GM13976 (cell line): ENCODE measurements around the gene OPRL1.
"Not testable (repeated sequence)": the region's sequence is repeated elsewhere in the genome, so short reads cannot be mapped to it uniquely, and the experiment has no call there.

Source experiments
- DNase-seq: peaks from one replicate; pipeline ENCODE4 v3.0.0; 2012; ENCODE audit warnings: low spot score
- in situ Hi-C: fragments of 300-500 bp; cut with MboI; formaldehyde crosslinking; loops from one replicate; pipeline ENCODE4 v1.12.0; 2022; ENCODE audit warnings: low sequenced_read_pairs, mixed read lengths, inconsistent platforms; ENCODE audit not compliant: unreplicated experiment
- TF ChIP-seq, protein P1 (sequence below): IDR thresholded peaks from 2 replicates; pipeline ENCODE4 v1.5.1; 2012; ENCODE audit warnings: borderline replicate concordance, mild to moderate bottlenecking; ENCODE audit not compliant: insufficient read depth; ENCODE audit errors: extremely low read depth, missing control alignments, control extremely low read depth

OPRL1 gene

DNA sequence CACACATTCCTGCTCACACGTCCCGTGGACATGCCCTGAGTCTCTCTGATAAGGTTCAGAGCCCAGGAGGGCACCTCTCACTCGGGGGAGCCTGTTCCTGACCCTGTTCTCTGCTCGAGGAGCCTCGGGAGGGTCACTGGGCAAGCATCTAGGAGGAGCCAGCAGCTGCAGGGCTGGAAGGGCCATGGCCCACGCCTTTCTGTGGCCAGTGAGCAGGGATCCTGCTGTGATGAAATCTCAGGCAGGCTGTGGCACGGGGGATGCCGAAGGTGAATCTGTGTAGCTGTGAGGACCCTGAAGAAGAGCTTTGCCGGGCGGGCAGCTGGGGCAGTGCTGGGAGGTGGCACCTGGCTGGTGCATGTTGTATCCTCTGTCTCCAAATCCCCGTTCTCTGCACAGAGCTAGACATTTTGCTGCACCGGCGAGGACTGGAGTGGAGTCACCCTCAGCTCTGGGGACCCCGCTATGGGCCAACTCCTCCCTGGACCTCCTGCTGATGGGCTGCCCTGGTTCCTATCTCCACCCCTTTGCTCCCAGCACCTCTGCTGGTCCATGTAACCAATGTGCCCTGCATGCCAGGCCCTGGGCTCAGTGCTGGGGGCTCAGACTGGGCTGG, 34.6 kb downstream of the OPRL1 start:
- TF ChIP-seq, protein P1, sequence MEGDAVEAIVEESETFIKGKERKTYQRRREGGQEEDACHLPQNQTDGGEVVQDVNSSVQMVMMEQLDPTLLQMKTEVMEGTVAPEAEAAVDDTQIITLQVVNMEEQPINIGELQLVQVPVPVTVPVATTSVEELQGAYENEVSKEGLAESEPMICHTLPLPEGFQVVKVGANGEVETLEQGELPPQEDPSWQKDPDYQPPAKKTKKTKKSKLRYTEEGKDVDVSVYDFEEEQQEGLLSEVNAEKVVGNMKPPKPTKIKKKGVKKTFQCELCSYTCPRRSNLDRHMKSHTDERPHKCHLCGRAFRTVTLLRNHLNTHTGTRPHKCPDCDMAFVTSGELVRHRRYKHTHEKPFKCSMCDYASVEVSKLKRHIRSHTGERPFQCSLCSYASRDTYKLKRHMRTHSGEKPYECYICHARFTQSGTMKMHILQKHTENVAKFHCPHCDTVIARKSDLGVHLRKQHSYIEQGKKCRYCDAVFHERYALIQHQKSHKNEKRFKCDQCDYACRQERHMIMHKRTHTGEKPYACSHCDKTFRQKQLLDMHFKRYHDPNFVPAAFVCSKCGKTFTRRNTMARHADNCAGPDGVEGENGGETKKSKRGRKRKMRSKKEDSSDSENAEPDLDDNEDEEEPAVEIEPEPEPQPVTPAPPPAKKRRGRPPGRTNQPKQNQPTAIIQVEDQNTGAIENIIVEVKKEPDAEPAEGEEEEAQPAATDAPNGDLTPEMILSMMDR: no peak
- DNase-seq: no peak
- in situ Hi-C loops: no loop called here

DNA sequence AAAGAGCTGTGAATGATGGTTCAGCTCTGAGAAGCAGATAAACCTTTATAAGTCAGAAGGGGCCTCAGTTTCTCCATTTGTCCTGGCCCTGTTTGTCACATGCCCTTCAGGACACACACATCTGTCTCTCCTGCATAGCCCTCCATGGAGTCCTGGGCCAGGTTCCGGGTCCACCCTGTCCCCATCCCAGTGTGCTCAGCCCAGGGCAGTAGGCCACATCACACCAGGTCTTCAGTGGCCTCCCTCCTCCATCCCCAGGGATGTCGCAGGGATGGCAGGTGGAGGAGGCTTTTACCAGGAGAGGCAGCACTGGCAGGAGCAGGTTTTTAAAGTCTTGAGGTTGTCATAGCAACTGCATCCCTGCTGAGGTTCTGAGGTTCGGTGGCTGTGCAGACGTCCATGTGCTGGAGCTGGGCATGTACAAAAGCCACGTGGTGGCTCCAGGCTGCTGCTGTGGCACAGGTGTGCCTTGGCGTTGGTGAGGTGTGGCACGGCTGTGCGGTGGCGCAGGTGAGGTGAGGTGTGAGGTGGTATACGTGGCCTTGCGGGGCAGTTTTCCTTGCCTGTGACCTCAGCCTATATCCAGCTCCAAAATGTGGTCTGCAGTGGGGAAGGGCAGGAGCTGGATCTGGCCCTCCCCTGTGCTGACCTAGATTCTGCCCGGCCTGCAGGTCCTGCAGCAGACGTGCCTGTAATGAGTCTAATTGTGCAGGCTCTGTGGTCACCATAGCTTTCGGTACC, 35.5 kb downstream of the OPRL1 start:
- TF ChIP-seq, protein P1: no peak
- DNase-seq: no peak
- in situ Hi-C loops: no loop called here

DNA sequence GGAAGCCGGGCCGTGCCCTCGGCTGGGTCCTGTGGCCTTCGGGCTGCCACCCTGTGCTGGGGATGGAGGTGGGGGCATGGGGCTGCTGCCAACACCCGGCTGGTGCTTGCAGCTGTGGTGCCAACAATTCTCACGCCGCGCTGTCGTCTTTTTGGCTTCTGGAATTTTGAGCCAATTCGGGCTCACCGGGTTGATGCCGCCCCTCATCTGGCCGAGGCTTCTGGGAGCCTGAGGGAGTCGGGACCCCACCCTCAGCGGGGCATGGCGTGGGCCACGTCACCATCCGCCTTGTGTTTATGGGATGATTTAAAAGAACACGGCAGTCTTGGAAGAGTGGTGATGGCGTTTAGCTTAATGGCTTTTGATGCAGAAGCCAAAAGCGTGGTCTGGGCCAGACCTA, 36.1 kb downstream of the OPRL1 start:
- TF ChIP-seq, protein P1: no peak
- in situ Hi-C loops: no loop called here
- no peak for DNase-seq

DNA sequence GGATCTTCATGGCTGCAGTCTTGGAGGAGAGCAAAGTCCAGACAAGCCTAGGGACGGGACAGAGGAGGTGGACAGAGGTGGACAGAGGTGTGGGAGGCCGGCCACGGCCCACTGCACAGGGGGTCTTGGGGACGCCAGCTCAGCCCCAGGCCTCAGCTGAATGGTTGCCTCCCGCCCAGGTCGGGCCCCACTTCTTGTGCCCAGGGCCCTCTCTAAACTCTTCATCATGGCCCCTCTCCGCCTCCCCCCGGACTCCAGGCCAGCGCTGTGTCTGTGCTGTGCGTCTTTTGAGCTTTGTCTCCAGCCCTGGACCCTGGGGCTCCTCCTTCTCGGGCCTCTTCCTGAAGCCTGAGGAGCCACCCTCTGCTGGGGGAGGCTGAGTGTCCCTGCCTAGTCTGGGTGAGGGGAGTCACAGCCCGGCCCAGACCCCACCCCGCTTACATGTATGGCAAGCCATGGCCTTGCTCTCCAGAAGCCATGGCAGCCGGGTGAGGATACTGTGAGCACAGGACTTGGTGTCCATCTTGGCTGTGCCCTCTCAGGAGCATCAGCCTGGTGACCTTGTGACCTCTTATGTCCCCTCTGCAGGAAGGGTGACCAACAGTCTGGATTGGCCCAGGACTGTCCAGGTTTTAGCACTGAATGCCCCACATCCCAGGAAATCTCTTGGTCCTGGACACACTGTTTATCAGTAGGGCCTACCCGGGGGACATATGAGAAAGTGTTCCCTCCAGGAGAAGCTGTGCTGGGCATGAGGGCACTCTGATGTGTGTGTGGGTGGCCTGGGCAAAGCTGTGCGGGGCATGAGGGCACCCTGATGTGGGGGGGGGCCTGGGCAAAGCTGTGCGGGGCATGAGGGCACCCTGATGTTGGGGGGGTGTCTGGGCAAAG, 36.9 kb downstream of the OPRL1 start:
- DNase-seq: no peak
- TF ChIP-seq, protein P1: no peak
- in situ Hi-C loops: no loop called here

DNA sequence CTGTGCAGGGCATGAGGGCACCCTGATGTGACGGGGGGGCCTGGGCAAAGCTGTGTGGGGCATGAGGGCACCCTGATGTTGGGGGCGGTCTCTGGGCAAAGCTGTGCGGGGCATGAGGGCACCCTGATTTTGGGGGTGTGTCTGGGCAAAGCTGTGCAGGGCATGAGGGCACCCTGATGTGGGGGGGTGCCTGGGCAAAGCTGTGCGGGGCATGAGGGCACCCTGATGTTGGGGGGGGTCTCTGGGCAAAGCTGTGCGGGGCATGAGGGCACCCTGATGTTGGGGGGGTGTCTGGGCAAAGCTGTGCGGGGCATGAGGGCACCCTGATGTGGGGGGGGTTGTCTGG, 37.5 kb downstream of the OPRL1 start:
- in situ Hi-C loops, DNase-seq: not testable (repeated sequence)

DNA sequence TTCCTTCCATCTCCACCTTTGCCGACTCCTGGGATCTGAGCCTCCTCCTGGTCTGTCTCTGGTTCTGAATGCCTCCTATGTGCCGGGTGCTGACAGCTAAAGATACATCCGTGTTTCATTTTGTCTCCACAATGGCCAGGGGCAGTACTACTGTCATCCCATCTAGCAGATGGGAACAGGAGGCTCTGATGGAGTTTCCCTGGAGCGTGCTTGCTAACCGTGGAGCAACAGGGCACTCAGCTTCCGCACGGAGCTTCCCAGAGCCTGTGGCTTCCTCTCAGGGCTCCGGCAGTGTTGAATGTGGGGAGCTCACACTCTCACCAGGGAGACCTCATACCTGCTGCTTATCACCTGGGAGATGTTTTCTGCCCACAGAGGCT, 39.4 kb downstream of the OPRL1 start:
- TF ChIP-seq, protein P1: no peak
- DNase-seq: no peak
- in situ Hi-C loops: no loop called here

DNA sequence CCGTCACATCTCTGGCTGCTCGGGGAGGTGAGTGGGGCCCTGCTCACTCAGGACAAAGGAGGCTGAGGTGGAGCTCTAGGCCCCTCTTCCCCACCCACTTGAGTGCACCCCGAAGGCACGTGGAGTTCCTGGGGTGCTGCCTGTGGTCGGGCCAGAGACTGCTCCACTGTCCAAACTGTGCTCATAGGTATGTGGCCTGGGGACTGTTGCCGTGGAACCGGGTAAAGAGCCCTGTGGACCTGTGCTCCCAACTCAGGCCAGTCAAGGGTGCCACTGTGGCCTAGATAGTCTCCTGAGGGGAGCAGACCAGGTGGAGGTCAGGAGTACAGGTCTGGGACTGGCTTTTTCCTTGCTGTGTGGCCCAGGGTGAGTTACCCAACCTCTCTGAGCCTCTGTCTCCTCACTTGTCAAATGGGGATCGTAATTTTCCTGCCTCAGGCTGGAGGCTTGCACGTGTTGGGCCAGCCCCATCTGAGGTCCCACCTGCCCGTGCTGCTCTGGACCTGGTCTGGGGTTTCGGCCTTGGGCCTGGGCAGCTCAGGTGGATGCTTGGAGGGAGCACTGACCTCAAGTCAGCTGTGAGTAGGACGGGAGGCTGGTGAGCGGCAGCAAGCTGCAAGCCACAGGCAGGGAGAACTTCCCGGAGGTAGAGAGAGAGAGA, 39.9 kb downstream of the OPRL1 start:
- in situ Hi-C loops: no loop called here
- no peak for DNase-seq
- TF ChIP-seq, protein P1: no peak
